Stimulated activated CD8-positive, alpha-beta memory T cell treated with anti-CD3 and anti-CD28 coated beads, Interleukin-12 subunit alpha, Interleukin-12 subunit beta, amount 100 ng/mL, for 1 hour (primary cell): Measurements from ENCODE around the gene ALDH16A1.

Source experiments
- DNase-seq: peaks from one replicate; pipeline ENCODE4 v3.0.0-alpha.2; 2020; ENCODE audit warnings: low read depth

The ALDH16A1 gene

GRCh38 chr19:49453013-49453756, at the start of gene ALDH16A1:
Gene ALDH16A1 (plus strand): TSS chr19:49453225. CDS start chr19:49453332, 107 bp downstream.
- peak; percentile 96 for DNase-seq

- DNase-seq: no peak
Observed at GRCh38 chr19:49403404-49404187, 49.4 kb upstream of the ALDH16A1 start.

- no peak for DNase-seq
Observed at GRCh38 chr19:49407079-49407478, 45.9 kb upstream of the ALDH16A1 start.

GRCh38 chr19:49407482-49408015, 45.5 kb upstream of the ALDH16A1 start:
- no peak for DNase-seq

GRCh38 chr19:49408816-49409440, 44.1 kb upstream of the ALDH16A1 start:
- DNase-seq: no peak

GRCh38 chr19:49409441-49410029, 43.5 kb upstream of the ALDH16A1 start:
- no peak for DNase-seq

- no peak for DNase-seq
Observed at GRCh38 chr19:49411681-49412326, 41.2 kb upstream of the ALDH16A1 start.

- no peak for DNase-seq
Observed at GRCh38 chr19:49413348-49413747, 39.7 kb upstream of the ALDH16A1 start.

- no peak for DNase-seq
Observed at GRCh38 chr19:49414256-49414655, 38.8 kb upstream of the ALDH16A1 start.

- no peak for DNase-seq
Observed at GRCh38 chr19:49415102-49415809, 37.8 kb upstream of the ALDH16A1 start.

GRCh38 chr19:49415810-49416200, 37.2 kb upstream of the ALDH16A1 start:
- DNase-seq: no peak

- no peak for DNase-seq
Observed at GRCh38 chr19:49417088-49417487, 35.9 kb upstream of the ALDH16A1 start.

- DNase-seq: no peak
Observed at GRCh38 chr19:49418511-49418910, 34.5 kb upstream of the ALDH16A1 start.

- DNase-seq: no peak
Observed at GRCh38 chr19:49419173-49419572, 33.9 kb upstream of the ALDH16A1 start.

- DNase-seq: no peak
Observed at GRCh38 chr19:49420227-49420626, 32.8 kb upstream of the ALDH16A1 start.

GRCh38 chr19:49421039-49421877, 31.8 kb upstream of the ALDH16A1 start:
- no peak for DNase-seq

- no peak for DNase-seq
Observed at GRCh38 chr19:49421878-49422202, 31.2 kb upstream of the ALDH16A1 start.

GRCh38 chr19:49422407-49423070, 30.5 kb upstream of the ALDH16A1 start:
- no peak for DNase-seq

GRCh38 chr19:49423071-49423984, 29.7 kb upstream of the ALDH16A1 start, which contains the start of gene PTH2:
Gene PTH2 (minus strand): TSS chr19:49423441. CDS start chr19:49423339, 102 bp downstream.
- no peak for DNase-seq
